Natural killer cell (primary cell): ENCODE results near the gene PGAP1. TPM values are rescaled to one million over a fixed set of nuclear protein-coding genes. Genes with fewer than 3 reads are reported as not detected.

Experiments
- ATAC-seq, 3 donors: fragments of 150-1000 bp in 2 of 3; fragments of 200-7000 bp in 1 of 3; cut with Tn5 transposase; 1 replicate in 1 of 3; 2 replicates in 2 of 3; pipeline ENCODE4 v1.10.0; 2021; ENCODE audit warnings: mild to moderate bottlenecking in 2 of 3, moderate library complexity in 2 of 3
- DNase-seq, 2 donors: peaks; one replicate each; pipeline versions ENCODE4 v3.0.0 to v3.0.0-alpha.2; 2013 to 2021; ENCODE audit warnings: mixed read lengths in 1 of 2
- H3K27ac ChIP-seq: one replicate; pipeline ENCODE4 v1.5.1; 2013; ENCODE audit warnings: mild to moderate bottlenecking, low read length
- H3K27me3 ChIP-seq: one replicate; pipeline ENCODE4 v1.6.1; 2013; ENCODE audit warnings: low read length; ENCODE audit not compliant: control insufficient read depth, insufficient read depth
- H3K36me3 ChIP-seq: one replicate; pipeline ENCODE4 v1.6.1; 2013; ENCODE audit warnings: low read length; ENCODE audit not compliant: control insufficient read depth, insufficient read depth
- H3K4me1 ChIP-seq: one replicate; pipeline ENCODE4 v1.6.1; 2013; ENCODE audit warnings: low read length; ENCODE audit not compliant: control insufficient read depth, insufficient read depth
- H3K4me3 ChIP-seq: one replicate; pipeline ENCODE4 v1.5.1; 2013; ENCODE audit warnings: low read length
- H3K9me3 ChIP-seq: one replicate; pipeline ENCODE4 v1.6.1; 2013; ENCODE audit warnings: low read length; ENCODE audit not compliant: control insufficient read depth, insufficient read depth
- H3K27ac Mint-ChIP-seq, 2 donors: one replicate each; pipeline ENCODE4 v1.8.0; 2022; ENCODE audit warnings: mild to moderate bottlenecking in 2 of 2, mixed read lengths in 2 of 2, moderate library complexity in 1 of 2
- H3K27me3 Mint-ChIP-seq, 2 donors: one replicate each; pipeline ENCODE4 v1.8.0; 2022; ENCODE audit warnings: low read depth in 2 of 2, mixed read lengths in 2 of 2
- H3K36me3 Mint-ChIP-seq: one replicate; pipeline ENCODE4 v1.8.0; 2022; ENCODE audit warnings: mixed read lengths
- H3K4me1 Mint-ChIP-seq, 2 donors: one replicate each; pipeline ENCODE4 v1.8.0; 2022; ENCODE audit warnings: mixed read lengths in 2 of 2
- H3K4me3 Mint-ChIP-seq: one replicate; pipeline ENCODE4 v1.8.0; 2022; ENCODE audit warnings: mild to moderate bottlenecking, moderate library complexity, mixed read lengths
- H3K9me3 Mint-ChIP-seq, 2 donors: one replicate each; pipeline ENCODE4 v1.8.0; 2022; ENCODE audit warnings: mixed read lengths in 2 of 2
- WGBS: methylation state at CpG from one replicate; pipeline ENCODE4 v1.1.7; 2013; ENCODE audit warnings: missing lambda C conversion rate; ENCODE audit not compliant: insufficient coverage; 5-methylcytosine and 5-hydroxymethylcytosine counted together
- intact Hi-C: fragments of 100-400 bp; cut with micrococcal nuclease; formaldehyde crosslinking; loops from one replicate; pipeline ENCODE4 v1.14.2; 2022
- total RNA-seq, 4 donors: library from RNA; stranded (reverse); fragments of 120-200 nt in 1 of 4; gene quantifications; one replicate each; pipeline versions ENCODE4 v1.2.3 to v1.2.4, GENCODE V29; 2013 to 2022
- TF ChIP-seq, protein P1 (sequence below): fragments of 200-600 bp; IDR thresholded peaks from one replicate; pipeline ENCODE4 v1.8.0; 2022; ENCODE audit warnings: antibody characterized with exemption

Gene PGAP1
- total RNA-seq, 3 donors from 2014 or later (not counting 1 experiment from before 2014, with no cell fraction given), result 2.5 to 4.9 (median 3.3) TPM

DNA sequence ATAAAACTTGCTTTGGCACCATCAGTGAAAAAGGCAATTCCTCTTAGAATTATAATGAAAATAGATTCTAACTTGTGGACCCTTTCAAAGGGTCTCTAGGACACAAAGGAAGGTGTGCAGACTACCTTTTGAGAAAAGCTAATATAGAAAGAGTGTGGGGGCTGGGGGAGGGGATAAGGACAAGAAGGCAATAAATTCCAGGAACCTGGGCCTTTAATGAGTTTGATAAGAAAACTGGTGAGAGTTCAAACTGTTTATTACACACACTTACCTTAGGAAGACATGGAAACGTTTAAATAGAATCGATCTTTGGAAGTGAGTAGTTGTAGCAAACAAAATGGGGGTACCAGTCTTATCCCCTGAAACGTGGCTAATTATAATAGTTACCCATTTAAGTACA is 39.6 kb upstream of the PGAP1 start:
- Histone ChIP-seq H3K4me1 (peaks cover 2% of the 10 kb centered on the region), H3K36me3 (no peaks in the 10 kb centered on the region), H3K27me3 (no peaks in the 10 kb centered on the region), H3K27ac (no peak overlapping the region), H3K4me3 (no peak overlapping the region), H3K9me3 (no peaks in the 10 kb centered on the region)
- whole genome bisulfite sequencing, result no CpG with 5 or more reads among the region's 3 CpGs
- ATAC-seq (no peak), DNase-seq (no peak)
- TF ChIP-seq, protein P1, sequence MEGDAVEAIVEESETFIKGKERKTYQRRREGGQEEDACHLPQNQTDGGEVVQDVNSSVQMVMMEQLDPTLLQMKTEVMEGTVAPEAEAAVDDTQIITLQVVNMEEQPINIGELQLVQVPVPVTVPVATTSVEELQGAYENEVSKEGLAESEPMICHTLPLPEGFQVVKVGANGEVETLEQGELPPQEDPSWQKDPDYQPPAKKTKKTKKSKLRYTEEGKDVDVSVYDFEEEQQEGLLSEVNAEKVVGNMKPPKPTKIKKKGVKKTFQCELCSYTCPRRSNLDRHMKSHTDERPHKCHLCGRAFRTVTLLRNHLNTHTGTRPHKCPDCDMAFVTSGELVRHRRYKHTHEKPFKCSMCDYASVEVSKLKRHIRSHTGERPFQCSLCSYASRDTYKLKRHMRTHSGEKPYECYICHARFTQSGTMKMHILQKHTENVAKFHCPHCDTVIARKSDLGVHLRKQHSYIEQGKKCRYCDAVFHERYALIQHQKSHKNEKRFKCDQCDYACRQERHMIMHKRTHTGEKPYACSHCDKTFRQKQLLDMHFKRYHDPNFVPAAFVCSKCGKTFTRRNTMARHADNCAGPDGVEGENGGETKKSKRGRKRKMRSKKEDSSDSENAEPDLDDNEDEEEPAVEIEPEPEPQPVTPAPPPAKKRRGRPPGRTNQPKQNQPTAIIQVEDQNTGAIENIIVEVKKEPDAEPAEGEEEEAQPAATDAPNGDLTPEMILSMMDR, result no peak
- Mint-ChIP-seq H3K9me3 (no peaks in the 10 kb centered on the region), H3K4me3 (no peak overlapping the region), H3K36me3 (no peaks in the 10 kb centered on the region), H3K27ac (no peak overlapping the region), H3K27me3 (no peaks in the 10 kb centered on the region), H3K4me1 (peaks cover 23 to 26% of the 10 kb centered on the region in 2 donors)
- intact Hi-C loops, result no loop called here

DNA sequence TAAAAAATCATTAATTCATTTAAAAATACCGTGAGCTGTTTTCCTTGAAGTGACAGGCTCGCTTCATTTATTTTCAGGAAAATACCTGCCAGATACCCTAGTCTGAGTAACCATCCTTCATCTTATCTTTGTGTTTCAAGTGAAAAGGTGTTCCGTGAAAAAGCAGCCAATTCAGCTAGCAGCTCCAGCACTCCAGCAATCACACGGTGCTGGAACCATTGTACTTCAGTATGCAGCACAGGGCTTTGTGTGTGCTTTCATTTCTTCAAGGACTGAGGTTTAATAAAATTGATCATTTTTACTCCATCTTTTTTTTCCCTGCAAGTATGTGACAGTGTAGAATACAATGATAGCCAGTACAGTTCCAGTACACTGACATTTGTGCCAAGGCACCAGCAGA is 39.1 kb upstream of the PGAP1 start:
- no peak for DNase-seq
- Mint-ChIP-seq H3K36me3 (no peaks in the 10 kb centered on the region), H3K27ac (no peak overlapping the region), H3K9me3 (no peaks in the 10 kb centered on the region), H3K4me1 (peaks cover 24 to 26% of the 10 kb centered on the region in 2 donors), H3K4me3 (no peak overlapping the region), H3K27me3 (no peaks in the 10 kb centered on the region)
- Histone ChIP-seq H3K4me1 (peaks cover 2% of the 10 kb centered on the region), H3K36me3 (no peaks in the 10 kb centered on the region), H3K4me3 (no peak overlapping the region), H3K27ac (no peak overlapping the region), H3K27me3 (no peaks in the 10 kb centered on the region), H3K9me3 (no peaks in the 10 kb centered on the region)
- no peak for ATAC-seq
- intact Hi-C loops, result no loop called here
- 100% methylated on average over 4 of the region's 4 CpGs for WGBS
- TF ChIP-seq, protein P1, result no peak

DNA sequence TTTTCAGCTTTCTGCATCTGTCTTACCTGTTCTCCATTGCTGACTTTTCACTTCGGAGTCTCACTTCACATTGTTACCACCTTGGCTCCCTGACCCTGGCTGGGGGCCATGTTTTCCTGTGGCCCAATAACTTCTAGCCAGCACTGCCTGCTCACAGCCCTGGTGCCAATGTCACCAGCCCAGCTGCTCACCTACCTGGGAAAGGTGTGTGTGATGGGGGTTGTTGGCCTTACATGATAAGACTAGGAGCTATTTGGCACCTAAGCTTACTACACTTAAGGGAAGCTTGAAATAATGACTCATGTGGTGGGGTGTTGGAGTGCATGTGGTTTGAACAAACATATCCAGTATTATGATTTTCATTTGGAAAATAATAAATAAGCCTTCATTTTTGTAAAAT is 37.5 kb upstream of the PGAP1 start:
- peaks cover 2% of the 10 kb centered on the region for H3K4me1 ChIP-seq
- H3K4me3 Mint-ChIP-seq, result no peak overlapping the region
- ATAC-seq, result no peak
- no peak overlapping the region for H3K27ac Mint-ChIP-seq
- H3K36me3 Mint-ChIP-seq, result no peaks in the 10 kb centered on the region
- no peak overlapping the region for H3K4me3 ChIP-seq
- no peak overlapping the region for H3K27ac ChIP-seq
- H3K27me3 ChIP-seq, result no peaks in the 10 kb centered on the region
- H3K9me3 Mint-ChIP-seq, result no peaks in the 10 kb centered on the region
- no peak for DNase-seq
- H3K9me3 ChIP-seq, result no peaks in the 10 kb centered on the region
- 96% methylated on average over 1 of the region's 1 CpG for WGBS
- intact Hi-C loops, result no loop called here
- H3K4me1 Mint-ChIP-seq, result peaks cover 24 to 26% of the 10 kb centered on the region in 2 donors
- TF ChIP-seq, protein P1, result no peak
- H3K36me3 ChIP-seq, result no peaks in the 10 kb centered on the region
- no peaks in the 10 kb centered on the region for H3K27me3 Mint-ChIP-seq

DNA sequence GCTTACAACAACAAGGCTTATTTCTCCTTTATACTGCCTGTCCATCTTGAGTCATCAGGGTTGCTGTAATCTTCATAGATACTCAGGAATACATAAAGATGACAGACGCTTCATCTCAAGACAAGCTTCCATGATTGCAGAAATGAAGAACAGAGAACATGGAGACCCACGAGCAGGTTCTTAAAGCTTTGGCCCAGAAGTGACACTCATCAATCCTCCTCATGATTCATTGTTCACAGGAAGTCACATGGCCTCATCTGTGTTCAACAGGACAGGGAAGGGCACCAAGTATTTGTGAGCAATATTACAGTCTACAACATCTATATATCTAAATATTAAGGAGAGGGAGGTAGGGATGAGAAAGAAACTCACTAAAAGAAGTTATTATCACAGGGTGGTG is 36.5 kb upstream of the PGAP1 start:
- Mint-ChIP-seq H3K9me3 (no peaks in the 10 kb centered on the region), H3K4me1 (peaks cover 24 to 26% of the 10 kb centered on the region in 2 donors), H3K4me3 (peak overlapping the region; percentile 40), H3K36me3 (no peaks in the 10 kb centered on the region), H3K27me3 (no peaks in the 10 kb centered on the region), H3K27ac (peak overlapping the region in 1 of 2 donors; percentile 23)
- DNase-seq, result no peak
- no peaks in the 10 kb centered on the region for H3K27me3 ChIP-seq
- peak; percentile 76 to 81 (median 79) for ATAC-seq
- peaks cover 2% of the 10 kb centered on the region for H3K4me1 ChIP-seq
- intact Hi-C loops, result no loop called here
- H3K9me3 ChIP-seq, result no peaks in the 10 kb centered on the region
- WGBS, result 27% methylated on average over 2 of the region's 2 CpGs
- no peaks in the 10 kb centered on the region for H3K36me3 ChIP-seq
- H3K27ac ChIP-seq, result no peak overlapping the region
- H3K4me3 ChIP-seq, result no peak overlapping the region
- TF ChIP-seq, protein P1, result no peak
